GM20431 (cell line): Measurements from ENCODE around the gene DNM2.

Source experiments
- in situ Hi-C: fragments of 300-500 bp; cut with MseI, MboI; formaldehyde crosslinking; loops from one replicate; pipeline ENCODE4 v1.15.0; 2020; ENCODE audit warnings: low sequenced_read_pairs; ENCODE audit not compliant: unreplicated experiment

DNM2 gene

DNA sequence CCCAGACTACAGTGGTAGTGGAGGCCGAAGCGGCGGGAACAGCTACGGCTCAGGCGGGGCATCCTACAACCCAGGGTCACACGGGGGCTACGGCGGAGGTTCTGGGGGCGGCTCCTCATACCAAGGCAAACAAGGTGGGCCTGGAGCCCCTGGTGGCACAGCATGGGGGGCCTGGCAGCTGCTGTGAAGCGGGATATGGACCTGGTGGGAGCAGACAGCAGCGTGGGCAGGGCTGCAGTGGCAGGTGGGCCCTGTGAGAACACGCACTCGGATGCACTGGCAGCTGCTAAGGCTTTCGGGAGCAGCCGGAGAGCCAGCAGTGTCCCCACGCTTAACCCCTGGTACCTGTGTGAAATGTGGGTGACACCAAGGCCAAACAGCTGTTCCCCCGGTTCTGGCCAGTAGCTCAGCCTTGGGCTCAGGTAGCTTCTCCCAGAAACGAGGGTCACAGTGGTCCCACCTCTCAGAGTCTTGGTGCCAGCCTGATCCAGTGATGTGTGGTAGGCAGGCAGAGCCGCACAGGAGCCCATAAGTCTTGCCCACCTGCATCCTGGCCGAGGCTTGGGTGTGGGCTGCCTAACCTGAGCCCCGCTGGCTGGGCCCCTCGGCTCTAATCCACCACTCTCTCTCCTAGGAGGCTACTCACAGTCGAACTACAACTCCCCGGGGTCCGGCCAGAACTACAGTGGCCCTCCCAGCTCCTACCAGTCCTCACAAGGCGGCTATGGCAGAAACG is 29.2 kb upstream of the DNM2 start:
- in situ Hi-C loops = no loop called here

DNA sequence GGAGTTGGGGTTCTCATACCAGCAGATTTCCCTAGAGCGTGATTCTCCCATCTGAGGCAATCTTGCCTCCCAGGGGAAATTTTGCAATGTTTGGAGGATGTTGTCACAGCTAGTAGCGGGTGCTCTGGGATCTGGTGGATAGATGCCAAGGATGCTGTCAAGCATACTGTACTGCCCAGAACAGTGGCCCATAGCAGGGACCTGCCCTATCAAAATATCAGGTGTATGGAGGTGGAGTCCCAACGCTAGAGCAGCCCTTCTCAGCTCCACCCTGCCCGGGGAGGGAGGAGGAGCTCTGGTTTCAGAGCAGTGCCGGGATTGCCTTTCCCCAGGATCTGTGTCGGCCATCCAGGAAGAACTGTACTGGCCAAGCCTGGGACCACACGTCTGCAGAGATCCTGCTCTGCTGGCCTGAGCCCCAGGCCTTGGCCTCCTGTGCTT is 27.5 kb upstream of the DNM2 start:
- in situ Hi-C loops = no loop called here

DNA sequence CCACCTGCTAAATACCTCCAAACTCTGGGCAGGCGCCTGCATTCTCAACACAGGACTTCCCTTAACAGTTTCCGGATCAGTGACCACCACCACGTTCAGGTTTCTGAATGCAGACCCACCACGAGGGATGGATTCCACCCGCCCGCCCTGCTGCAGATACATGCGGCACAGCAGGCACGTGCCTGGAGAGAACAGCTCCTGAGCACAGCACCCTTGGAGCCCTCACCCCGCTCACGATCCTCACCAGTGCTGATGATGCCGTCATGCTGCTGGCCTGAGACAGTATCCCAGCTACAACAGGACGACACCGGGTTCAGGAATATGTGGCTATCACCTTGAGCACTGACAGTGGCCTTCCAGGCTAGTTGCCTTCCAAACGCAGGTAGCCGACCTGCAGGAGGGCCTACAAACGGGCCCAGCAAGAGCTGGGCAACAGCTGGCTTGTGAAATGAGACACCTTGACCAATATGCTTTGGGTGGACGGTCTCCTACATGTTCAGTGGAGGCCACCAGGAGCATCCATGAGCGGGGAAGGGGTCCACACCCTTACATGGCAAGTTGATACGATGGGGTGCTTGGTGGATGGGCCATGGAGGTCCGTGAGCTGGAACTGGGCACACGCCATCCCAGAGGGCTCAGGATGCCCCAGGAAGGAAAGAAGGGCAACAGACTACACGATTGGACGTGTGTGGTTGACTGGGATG is 26.5 kb upstream of the DNM2 start:
- in situ Hi-C loops = no loop called here

DNA sequence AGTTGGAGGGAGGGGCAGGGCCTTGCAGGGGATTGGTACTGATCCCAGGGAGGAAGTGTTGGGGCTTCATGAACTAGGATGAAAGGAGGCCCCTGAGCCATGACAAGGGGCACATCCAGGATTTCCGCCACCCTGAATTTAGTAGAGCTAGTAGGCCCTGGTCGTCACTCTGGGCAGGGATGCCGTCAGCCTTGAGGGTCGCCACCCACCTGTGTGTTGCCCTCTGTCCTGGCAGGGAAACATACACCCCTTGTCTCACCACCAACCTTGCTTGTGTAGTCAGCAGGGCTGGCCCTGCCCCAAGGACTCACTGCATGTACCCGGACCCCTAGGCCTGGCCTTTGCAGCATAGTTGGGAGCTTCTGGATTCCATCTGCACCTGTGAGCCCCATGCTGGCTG is 26.0 kb upstream of the DNM2 start:
- in situ Hi-C loops = no loop called here

DNA sequence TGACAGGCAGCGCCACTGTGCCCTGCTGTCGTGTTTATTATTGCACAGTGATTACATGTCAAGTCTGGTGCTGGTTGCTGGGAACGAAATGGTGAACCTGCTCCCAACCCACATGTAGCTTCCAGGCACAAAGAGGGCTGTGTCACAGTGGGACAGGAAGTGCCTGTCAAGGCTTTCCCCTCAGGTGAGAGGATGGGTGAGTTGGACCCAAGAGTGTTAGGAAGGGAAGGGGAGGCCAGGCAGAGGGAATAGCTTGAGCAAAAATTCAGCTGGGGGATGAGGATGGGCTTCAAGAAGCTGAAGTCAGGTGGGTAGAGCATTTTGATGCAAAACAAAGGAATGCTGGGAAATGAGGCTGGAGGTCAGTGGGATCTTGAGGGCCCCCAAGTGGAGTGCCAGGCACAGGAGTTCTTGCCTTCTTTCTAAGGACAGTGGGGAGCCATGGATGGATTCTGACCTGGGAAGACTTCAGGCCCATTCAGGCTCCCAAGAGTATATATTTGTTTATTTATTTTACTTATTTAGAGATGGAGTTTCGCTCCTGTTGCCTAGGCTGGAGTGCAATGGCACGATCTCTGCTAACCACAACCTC is 25.1 kb upstream of the DNM2 start:
- in situ Hi-C loops = no loop called here

DNA sequence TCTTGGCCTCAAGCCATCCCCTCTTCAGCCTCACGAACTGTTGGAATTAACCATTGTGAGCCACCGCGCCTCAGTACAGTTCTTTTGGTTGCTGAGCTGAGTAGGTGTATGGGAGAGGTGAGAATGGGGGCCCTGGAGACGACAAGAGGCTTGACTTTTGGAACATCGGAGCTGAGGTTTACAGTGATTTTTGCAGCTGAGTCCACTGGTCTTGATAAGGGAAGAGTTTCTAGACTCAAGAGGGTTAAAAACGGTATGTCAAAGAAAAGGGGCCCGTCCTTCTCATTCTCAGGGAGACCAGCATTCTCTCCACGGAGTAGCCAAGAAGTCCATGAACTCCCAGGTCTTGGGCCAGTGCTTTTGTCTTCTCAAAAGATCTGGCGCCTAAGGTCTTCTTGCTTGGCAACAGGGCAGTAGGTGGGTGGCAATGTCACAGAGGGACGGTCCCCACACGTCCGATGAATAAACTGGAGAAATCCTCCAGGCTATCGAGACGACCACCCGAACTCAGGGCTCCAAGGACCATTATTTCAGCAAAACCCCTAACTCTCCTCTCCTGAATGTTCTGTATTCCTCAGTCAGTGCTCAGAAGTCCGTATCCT is 23.1 kb upstream of the DNM2 start:
- in situ Hi-C loops = loop anchor here (5.0 kb wide), 1 partner anchor 113 kb away; no protein-coding TSS in a partner anchor

DNA sequence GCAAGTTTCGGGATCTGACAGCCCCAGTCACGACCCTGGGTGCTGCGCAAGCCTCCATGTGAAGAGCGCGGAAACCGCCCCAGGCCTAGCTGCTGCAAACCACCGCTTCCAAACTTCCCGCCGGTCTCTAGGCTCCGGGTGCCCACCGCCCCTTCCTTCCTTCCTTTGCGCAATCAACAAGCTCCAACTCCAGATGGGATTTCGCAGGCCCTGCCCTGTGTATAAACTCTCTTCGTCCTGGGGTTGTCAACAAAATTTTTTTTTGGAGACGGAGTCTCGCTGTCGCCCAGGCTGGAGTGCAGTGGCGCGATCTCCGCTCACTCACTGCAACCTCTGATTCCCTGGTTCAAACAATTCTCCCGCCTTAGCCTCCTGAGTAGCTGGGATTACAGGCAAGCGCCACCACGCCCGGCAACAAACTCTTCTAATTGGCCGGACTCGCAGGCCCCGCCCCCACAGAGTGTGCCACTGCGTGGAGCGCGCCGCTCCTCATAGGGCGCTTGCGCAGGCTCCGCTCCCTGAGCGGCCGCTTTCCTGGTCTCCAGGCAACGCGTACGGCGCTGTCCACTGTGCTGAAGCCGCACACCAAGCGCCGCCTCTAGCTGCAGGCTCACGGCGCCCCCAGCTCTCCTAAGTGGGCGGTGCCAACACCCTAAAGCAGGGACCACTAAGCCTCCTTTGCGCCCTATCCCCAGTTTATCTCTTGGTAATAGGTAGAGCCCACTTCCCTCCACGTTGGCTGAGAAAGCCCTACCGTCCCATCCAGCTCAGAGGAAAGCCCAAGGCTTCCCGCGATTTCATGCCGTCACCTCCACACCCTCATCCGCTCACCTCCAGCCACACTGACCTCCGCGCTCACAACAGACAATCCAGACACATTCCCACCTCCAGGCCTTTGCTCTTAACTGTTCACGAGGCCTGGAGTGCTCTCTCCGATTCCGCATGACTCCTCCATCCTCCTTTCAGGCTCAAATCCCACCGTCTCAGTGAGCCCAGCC is 22.2 kb upstream of the DNM2 start:
- in situ Hi-C loops = loop anchor here (5.0 kb wide), 1 partner anchor 113 kb away; no protein-coding TSS in a partner anchor

DNA sequence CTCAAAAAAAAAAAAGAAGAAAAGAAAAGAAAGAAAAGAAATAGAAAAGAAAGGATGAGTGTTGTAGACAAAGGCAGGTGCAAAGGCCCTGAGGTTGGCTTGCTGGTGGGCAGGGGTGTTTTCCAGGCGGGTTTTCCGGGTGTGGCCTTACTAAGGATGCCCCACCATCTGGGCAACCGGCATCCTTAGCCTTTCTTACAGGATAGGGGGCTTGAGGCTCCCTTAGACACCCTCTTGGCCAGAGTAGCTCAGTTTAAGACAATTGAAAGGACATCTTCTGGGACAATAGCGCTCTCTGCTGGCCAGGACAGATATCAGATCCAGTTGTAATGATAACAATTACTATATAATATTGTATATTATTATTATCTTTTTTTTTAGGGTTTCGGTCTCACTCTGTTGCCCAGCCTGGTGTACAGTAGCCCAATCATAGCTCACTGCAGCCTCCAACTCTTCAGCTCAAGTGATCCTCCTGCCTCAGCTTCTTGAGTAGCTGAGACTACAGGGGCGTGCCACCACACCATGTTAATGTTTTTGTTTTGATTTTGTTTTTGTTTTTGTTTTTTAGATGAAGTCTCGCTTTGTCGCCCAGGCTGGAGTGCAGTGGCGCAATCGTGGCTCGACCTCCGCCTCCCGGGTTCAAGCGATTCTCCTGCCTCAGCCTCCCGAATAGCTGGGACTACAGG is 18.1 kb upstream of the DNM2 start:
- in situ Hi-C loops = loop anchor here (5.0 to 25.0 kb wide), 2 partner anchors 117 to 163 kb away; partner anchors contain the start of gene CARM1

DNA sequence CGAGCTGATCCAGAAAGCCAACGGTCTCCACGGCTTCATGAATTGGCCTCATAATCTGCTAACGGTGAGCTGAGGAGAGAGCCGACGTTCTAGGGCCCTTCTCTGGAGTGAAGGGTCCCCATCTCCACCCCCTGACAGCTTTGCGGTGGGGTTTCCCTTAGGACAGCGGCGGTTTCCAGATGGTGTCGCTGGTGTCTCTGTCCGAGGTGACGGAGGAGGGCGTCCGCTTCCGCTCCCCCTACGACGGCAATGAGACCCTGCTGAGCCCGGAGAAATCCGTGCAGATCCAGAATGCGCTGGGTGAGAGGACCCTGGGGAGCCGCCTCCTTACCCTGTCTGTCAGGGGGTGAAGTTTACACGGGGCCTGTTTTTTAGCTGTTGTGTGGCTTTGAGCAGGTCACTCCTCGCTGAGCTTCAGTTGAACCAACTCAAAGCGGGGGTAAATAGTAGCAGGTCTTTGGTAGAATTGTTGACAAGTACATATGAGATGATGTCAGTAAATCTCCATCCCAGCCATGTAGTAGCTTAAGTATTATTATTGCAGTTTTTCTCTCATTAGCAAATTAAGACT is 15.8 kb upstream of the DNM2 start:
- in situ Hi-C loops = loop anchor here (25.0 kb wide), 1 partner anchor 160 kb away; the partner anchor contains the start of gene CARM1

DNA sequence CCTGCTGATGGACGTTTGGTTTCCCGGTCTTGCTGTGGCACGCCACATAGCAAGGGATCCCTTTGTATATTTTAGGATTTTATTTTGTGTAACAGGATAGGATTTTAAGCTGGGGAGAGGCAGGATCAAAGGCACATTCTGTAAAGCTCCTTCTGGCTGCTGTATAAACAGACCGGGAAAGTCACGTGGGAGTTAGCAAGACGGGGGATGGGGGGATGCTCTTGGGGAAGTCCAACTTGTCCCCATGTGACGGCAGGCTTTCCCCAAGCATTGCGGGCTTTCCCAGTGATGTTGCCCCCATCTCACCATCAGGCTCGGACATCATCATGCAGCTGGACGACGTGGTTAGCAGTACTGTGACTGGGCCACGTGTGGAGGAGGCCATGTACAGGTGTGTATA is 10.9 kb upstream of the DNM2 start:
- in situ Hi-C loops = loop anchor here (25.0 kb wide), 1 partner anchor 155 kb away; the partner anchor contains the start of gene CARM1

DNA sequence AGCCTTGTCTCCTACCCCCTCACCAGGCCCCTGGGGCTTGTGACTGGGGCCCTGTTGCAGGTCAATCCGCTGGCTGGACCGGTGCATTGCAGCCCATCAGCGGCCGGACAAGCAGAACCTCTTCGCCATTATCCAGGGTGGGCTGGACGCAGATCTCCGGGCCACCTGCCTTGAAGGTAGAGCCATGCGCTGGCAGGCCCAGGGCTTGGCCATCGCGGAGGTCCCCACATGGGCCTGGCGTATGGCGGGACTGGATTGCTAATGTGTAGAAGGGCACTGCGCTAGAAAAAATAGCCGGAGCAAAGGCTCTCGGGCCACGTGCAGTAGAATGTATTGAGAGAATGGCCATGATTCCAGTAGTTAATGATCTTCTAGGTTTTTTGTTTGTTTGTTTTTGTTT is 10.4 kb upstream of the DNM2 start:
- in situ Hi-C loops = loop anchor here (25.0 kb wide), 1 partner anchor 155 kb away; the partner anchor contains the start of gene CARM1

DNA sequence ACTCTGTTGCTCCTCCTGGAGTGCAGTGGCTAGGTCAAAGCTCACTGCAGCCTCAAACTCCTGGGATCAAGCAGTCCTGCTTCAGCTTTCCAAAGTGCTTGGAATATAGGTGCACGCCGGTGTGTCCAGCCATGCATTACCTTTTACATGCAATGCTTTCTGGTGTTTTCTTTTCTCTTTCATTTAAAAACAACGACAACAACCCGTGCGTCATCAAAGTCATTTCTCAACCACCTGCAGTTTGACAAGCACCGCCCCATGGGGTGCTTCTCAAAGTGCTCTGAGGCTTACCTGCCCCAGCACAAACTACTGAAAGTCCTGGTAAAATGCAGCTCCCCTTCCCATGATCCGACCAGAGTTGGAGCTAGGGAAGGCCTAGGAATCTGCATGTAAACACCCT is 9.6 kb upstream of the DNM2 start:
- in situ Hi-C loops = loop anchor here (25.0 kb wide), 1 partner anchor 154 kb away; the partner anchor contains the start of gene CARM1

DNA sequence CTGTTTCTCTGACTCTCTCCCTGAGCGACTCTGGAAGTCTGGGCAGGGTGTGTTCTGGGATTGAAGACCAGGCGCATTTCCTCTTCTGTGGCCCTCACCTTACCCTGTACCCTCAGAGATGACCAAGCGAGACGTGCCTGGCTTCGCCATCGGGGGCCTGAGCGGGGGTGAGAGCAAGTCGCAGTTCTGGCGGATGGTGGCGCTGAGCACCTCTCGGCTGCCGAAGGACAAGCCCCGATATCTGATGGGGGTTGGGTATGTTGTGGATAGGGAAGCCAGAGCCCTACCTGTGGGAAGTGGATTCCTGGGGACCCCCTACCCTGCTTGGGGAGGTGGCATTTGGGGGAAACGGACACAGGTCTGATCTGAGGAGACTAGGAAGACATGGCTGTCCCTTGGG is 5.8 kb upstream of the DNM2 start:
- in situ Hi-C loops = loop anchor here (25.0 kb wide), 1 partner anchor 150 kb away; the partner anchor contains the start of gene CARM1

DNA sequence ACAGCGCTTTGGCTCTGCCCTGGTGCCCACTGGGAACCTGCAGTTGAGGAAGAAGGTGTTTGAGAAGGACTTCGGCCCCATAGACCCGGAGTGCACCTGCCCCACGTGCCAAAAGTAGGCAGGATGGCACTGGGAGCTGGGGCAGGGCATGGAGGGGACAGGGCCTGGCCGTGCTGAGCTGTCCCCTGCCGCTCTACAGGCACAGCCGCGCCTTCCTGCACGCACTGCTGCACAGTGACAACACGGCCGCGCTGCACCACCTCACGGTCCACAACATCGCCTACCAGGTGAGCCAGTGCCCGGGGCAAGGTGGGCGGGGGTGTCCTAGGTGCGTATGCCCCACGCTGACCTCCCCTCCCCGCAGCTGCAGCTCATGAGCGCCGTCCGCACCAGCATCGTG is 5.1 kb upstream of the DNM2 start:
- in situ Hi-C loops = loop anchor here (25.0 kb wide), 1 partner anchor 150 kb away; the partner anchor contains the start of gene CARM1

DNA sequence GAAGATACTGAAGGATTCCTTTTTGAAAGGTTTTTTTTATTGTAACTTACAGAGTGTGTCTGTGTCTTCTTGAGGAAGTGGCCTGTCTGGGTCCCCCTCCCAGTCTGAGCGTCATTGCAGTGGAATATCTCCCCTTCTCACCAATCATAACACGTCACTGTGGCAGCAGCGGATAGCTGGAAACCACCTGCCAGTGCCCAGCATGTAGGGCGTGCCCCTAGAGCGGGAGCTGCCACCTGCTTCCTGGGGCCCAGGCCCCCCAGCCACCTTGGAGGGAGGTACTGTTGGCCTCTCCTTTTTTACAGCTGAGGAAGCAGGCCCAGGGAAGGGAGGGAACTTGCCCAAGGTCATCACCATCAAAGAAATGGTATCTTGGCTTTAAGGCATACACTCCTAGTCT is 4.6 kb upstream of the DNM2 start:
- in situ Hi-C loops = loop anchor here (25.0 kb wide), 1 partner anchor 149 kb away; the partner anchor contains the start of gene CARM1

DNA sequence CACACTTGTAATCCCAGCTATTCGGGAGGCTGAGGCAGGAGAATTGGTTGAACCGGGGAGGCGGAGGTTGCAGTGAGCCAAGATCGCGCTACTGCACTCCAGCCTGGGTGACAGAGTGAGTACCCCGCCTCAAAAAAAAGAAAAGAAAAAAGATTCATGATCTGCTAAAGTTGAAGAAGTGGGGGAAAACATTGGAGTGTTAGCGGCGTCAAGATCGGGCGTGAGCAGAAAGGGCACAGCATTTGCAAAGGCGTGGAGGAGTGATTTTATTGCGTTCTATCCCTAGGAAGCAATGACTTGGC is 874 bp upstream of the DNM2 start:
- in situ Hi-C loops = loop anchor here (25.0 kb wide), 1 partner anchor 145 kb away; the partner anchor contains the start of gene CARM1

DNA sequence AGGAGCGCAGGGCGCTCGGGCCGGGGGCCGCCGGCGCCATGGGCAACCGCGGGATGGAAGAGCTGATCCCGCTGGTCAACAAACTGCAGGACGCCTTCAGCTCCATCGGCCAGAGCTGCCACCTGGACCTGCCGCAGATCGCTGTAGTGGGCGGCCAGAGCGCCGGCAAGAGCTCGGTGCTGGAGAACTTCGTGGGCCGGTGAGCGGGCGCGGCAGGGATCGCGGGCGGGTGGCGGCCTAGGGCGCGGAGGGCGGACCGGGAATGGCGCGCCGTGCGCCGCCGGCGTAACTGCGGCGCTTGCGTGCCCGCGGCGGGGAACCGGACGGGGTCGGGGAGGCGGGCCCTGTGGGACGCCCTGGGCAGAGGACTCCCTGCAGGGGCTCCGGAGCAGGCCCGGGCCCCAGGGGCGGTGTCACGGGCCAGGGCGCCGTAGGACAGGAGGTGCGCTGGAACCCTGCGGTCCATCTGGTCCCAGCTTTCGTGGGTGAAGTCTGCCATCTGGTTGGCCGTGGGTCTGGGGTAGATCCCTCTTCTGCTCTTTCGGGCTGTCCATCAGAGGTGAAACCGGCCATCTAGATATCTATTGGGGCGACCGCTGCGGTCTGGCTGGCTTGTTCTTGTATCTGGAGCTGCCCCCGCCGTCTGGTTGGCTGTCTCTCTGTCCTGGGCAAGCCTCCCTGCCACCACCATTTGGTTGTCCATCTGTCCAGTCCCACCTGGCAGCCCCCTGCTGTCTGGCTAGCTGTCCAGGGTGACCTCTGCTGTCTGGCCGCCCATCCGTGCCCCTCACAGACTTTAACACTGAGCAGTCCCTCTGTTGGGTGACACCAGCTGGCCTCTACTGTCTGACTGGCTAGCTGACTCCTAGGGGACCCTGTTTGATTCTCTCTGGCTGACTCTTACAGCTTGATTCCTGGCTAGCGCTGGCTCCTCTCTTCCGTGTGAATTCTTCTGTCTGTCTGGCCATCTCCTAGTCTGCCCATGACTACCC is 622 bp downstream of the DNM2 start:
- in situ Hi-C loops = loop anchor here (25.0 kb wide), 1 partner anchor 144 kb away; the partner anchor contains the start of gene CARM1
